ENCODE data around the gene RNF114.

GRCh38 chr20:49983123-49983847, 47.1 kb downstream of the RNF114 start:
- TF ChIP-seq, protein P1, sequence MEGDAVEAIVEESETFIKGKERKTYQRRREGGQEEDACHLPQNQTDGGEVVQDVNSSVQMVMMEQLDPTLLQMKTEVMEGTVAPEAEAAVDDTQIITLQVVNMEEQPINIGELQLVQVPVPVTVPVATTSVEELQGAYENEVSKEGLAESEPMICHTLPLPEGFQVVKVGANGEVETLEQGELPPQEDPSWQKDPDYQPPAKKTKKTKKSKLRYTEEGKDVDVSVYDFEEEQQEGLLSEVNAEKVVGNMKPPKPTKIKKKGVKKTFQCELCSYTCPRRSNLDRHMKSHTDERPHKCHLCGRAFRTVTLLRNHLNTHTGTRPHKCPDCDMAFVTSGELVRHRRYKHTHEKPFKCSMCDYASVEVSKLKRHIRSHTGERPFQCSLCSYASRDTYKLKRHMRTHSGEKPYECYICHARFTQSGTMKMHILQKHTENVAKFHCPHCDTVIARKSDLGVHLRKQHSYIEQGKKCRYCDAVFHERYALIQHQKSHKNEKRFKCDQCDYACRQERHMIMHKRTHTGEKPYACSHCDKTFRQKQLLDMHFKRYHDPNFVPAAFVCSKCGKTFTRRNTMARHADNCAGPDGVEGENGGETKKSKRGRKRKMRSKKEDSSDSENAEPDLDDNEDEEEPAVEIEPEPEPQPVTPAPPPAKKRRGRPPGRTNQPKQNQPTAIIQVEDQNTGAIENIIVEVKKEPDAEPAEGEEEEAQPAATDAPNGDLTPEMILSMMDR (IDR thresholded peaks at IDR 0.05) = no peak
- no peak for TF ChIP-seq FOXJ3 (CRISPR knock-in tag; IDR thresholded peaks at IDR 0.05)
- TF ChIP-seq TEAD4 (IDR thresholded peaks at IDR 0.05; ENCODE audit: borderline replicate concordance, insufficient read depth) = no peak
- no peak for TF ChIP-seq RFX5 (IDR thresholded peaks at IDR 0.05; ENCODE audit: low read length)
- no peak for TF ChIP-seq GATA2 (CRISPR knock-in tag; IDR thresholded peaks at IDR 0.05)
- TF ChIP-seq TAF1 (IDR thresholded peaks at IDR 0.05; ENCODE audit: borderline replicate concordance, low read depth, low read length) = no peak
- TF ChIP-seq MAX (IDR thresholded peaks at IDR 0.05; ENCODE audit: low read depth) = no peak
- TF ChIP-seq RAD21 (IDR thresholded peaks at IDR 0.05; ENCODE audit: low read length) = no peak
- TF ChIP-seq YY1 (IDR thresholded peaks at IDR 0.05; ENCODE audit: low read depth) = no peak
- no peak for TF ChIP-seq FOXM1 (IDR thresholded peaks at IDR 0.05; ENCODE audit: low read depth)
- no peak for TF ChIP-seq EP300 (IDR thresholded peaks at IDR 0.05; ENCODE audit: borderline replicate concordance in 1 of 2, low read depth in 1 of 2, low read length in 1 of 2)
- TF ChIP-seq RCOR1 (IDR thresholded peaks at IDR 0.05; ENCODE audit: low read length) = no peak
- no peak; the same call in 1 of the 2 replicates for TF ChIP-seq SMC3 (IDR thresholded peaks at IDR 0.05; ENCODE audit: low read depth, low read length)
